Cerebellar nuclear complex (tissue), 1 donor: ENCODE results near the gene DGKI.
A peak's percentile ranks its signal among the peaks of the same experiment; 100 is the strongest.

Experiments
- DNase-seq, 2 experiments: peaks; one replicate each; lab custom pipeline; 2025; lab: John Stamatoyannopoulos, UW

DGKI gene

DNA sequence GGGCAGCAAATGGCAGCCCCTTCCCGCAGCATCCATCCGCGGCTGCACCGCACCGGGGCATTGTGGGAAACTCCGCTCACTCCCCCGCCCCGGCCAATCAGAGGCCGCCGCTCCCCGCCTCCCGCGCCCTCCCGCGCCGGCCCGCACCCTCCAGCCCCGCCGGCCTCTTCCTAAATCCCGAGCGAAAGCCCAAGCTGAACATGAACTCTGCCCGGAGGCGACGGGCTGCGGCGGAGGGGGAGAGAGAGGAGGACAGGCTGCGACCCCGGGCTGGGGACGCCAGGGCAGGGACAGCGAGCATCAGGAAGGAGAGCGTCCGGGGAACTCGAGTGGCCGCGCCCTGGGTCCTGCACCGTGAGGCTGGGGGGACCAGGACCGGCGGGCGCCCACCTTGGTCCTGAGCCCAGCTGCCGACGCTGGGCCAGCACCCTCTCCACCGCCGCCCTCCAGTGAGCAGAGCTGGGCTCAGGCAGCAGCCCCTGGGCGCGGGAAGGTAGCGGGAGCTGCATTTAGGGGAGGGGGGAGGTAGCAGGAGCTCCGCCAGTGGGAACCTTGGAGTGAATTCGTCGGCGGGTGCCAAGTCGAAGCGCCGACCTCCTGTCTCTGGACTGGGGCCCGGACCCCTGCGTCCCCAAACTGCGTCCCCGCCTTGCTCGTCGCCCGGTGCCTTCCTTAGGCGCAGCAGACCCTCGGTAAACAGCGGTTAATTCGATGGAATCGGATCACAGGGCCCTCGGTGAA lies at the start of gene DGKI:
TSS of gene DGKI (minus strand) at position 148 of the 741 bp plus-strand sequence.
- peak; percentile 35 to 49 for DNase-seq

- DNase-seq, result no peak
Measured at GRCh38 chr7:137895301-137896221, 48.8 kb upstream of the DGKI start.

DNA sequence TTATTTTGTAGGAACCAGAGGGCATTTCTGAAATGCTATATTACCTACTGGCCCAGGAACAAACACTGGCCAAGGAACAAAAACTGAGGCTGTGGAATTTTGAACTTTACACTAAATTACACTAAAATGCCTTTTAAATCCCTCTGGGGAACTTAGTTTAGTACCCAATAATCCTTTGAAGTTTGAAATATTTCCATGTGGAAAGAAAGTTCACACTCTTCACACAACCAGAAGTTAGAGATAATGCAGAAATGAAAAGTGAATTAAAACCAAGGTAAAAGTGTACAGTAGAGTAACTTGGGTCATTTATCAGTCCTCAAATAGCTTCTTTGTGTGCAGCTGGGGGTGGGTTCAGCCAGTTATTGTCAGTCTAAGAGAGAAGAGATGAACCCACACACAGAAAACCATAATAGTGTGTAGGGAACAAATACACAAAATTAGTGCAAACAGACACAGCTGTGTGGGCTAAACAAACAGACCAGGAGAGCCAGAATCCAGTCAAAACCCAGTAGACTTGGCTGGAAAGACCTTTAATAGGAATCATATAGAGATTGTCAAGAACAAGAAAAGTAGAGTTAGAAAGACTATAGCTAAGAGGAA lies 46.5 kb upstream of the DGKI start:
- DNase-seq, result no peak

GRCh38 chr7:137891016-137891655 lies 44.4 kb upstream of the DGKI start:
- no peak for DNase-seq

DNA sequence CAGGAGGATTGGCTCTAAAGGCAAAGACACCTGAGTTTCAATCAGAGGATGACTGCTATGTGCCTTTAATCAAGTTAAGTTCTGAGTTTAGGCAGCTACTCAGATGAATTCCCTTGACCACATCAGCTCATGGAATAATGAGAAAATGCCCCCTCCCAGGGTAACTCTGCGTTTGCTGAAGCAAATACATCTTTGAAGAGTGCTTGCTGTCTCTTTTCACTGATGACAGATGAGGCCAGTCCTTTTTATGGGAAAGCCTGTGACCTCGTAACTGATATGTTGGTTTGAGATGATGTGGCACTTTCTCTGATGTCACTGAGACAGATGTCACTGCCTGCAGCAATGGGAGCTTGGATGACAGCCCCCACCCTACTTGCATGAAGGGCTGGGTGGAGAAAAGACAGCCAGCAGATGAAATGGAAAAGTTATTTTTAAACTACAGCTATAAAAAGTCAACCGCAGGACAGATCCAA lies 43.7 kb upstream of the DGKI start:
- no peak for DNase-seq

GRCh38 chr7:137888241-137888640 lies 41.5 kb upstream of the DGKI start:
- DNase-seq, result no peak

GRCh38 chr7:137886746-137887145 lies 40.0 kb upstream of the DGKI start:
- no peak for DNase-seq

- no peak for DNase-seq
Measured at GRCh38 chr7:137886281-137886680, 39.5 kb upstream of the DGKI start.

DNA sequence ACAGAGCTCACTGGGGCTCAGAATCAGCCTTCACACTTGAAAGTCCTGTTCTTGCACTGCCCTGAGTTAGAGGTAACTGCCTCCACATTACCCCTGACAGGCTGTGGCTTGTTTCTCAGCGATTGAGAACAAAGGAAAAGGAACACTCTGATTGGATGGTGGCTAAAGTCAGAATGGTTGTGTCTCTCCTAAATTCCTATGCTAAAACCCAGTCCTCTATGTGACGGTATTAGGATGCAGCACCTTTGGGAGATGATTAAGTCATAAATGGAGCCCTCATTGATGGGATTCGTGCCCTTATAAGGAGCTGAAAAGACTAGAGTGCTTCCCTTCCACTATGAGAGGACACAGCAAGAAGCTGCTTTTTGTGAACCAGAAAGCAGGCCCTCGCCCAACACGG lies 38.9 kb upstream of the DGKI start:
- DNase-seq, result no peak

- no peak for DNase-seq
Measured at GRCh38 chr7:137882806-137883205, 36.0 kb upstream of the DGKI start.

GRCh38 chr7:137882261-137882668 lies 35.5 kb upstream of the DGKI start:
- no peak for DNase-seq

- DNase-seq, result no peak
Measured at GRCh38 chr7:137881607-137882260, 35.0 kb upstream of the DGKI start.

- no peak for DNase-seq
Measured at GRCh38 chr7:137880432-137880831, 33.7 kb upstream of the DGKI start.

DNA sequence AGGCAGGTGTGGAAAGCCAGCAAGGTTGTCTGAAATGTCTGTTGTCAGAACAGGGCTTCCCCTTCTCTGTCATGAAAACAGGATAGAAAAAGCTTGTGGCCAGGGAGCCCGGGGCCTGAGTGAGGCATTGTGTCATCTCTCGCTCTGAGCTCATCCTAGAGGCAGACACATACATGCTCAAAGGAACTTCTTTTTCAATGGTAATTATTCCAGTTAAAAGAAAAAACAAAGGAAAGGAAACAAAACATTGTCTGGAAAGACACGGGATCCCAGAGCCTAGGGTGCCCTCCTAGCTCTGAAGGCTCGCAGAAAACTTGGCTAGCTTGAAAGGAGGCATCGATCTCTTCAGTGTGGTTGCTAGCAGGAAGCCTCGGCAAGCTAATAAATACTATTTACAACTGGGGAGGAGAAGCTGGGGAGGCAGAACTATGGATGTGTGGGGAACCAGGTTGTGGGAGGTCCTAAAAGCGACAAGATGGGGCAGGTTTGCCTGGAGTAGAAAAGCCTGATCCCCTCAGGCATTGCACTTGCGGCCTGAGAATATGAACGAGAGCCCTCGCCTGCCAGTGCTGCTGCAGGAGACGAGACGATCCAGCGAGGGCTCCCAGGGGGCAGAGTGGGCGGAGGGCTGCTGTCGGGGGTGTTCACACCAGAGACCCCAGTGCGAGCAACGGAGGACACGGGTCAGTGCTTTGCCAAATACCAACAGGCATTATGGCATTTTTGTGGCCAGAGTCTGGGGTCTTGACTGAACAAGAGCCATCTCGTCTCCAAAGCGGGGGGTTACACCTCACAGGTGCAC lies 32.8 kb upstream of the DGKI start:
- no peak for DNase-seq

GRCh38 chr7:137878333-137878961 lies 31.7 kb upstream of the DGKI start:
- DNase-seq, result no peak

DNA sequence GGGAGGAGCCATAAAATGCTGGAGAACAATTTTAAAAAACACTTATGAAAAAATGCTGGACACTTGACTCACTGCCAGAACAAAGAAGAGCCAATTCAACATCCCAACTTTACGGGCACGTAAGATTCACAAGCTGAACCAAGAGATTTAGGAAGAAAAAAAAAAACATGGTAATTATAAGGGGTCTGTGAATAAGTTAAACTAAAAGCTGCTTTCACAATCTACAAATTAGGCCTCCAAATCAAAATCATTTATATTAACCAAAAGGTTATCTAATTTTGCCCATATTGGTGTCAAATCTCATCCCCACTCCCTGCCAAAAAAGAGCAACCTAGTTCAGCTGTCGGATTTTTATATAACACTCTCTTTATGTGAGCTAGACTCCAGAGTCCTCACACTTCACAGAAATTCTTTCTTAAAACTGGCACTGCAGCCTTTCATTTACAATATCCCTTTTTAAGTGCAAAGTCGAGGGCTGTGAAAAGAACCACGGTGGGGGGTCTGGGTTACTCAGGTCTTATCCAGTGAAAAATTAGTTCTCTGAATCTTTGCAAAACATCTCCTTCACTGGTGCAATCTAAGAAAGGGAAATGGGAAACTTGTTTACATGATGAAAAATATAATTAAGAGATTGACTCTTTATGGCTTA lies 30.4 kb upstream of the DGKI start:
- no peak for DNase-seq

- no peak for DNase-seq
Measured at GRCh38 chr7:137875746-137876145, 29.0 kb upstream of the DGKI start.

DNA sequence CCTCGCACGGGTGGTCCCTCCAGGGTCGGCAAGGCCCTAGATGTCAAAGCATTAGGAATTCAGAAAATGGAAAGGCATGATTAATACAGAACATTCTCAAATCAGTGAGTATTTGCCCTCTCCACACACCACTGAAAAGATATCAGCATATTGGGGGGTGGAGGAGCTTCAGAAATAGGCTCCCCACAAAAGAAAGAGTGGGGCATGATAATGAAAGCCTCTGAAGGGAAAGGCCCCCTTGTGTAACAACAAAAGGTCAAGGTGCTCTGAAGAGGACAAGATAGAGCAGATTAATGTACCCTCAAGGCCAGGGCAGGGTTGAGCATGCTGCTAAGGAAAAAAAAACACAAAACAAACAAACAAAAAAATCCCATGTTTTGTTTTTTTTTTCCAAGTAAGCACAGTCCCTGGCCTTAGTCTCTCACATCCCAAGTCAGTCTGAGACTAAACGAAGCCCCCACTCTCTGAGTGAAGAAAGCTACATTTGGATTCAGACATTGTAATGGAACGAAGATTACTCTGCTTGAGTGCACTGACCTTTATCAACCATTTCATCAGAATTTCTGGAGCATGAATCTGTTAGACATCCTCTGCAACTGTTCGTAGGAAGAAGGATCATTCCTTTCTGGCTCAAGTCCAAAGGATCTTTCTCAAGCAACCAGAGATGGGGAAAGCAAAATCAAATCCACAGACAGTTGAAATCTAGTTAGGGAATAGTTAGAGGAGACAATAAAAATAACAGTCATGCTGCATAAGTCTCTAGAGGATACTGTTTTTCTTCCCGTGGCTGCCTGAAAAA lies 27.4 kb upstream of the DGKI start:
- DNase-seq, result no peak

- DNase-seq, result no peak
Measured at GRCh38 chr7:137873524-137873923, 26.8 kb upstream of the DGKI start.
